ENCODE results near the gene RAB24.

The RAB24 gene

GRCh38 chr5:177333420-177334154 is 30.1 kb upstream of the RAB24 start:
- ATAC-seq: no peak
- TF ChIP-seq GLIS3 (CRISPR knock-in tag; IDR thresholded peaks at IDR 0.05): no peak
- no peak for TF ChIP-seq ZFP30 (CRISPR knock-in tag; IDR thresholded peaks at IDR 0.05)
- no peak for TF ChIP-seq PATZ1 (CRISPR knock-in tag; IDR thresholded peaks at IDR 0.05; ENCODE audit: borderline replicate concordance)
- no peak for TF ChIP-seq ISL1 (CRISPR knock-in tag; IDR thresholded peaks at IDR 0.05)

DNA sequence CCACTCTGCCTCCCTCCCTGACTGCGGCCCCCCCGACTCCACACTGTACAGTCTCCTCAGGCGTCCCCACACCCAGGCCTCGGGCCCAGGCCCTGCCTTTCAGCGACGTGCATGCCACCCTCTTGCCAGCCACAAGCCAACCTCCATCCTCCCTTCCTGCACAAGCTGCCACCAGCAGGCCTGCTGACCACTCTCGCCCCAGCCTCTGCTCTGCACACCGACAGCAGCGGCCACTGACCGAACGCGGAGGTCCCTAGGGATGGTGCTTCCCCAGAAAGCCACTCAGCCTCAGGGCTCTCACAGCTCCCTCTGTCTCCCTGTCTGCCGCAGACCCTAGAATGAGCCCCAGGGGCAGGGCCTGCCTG is 29.4 kb upstream of the RAB24 start:
- TF ChIP-seq ZFP30 (CRISPR knock-in tag; IDR thresholded peaks at IDR 0.05) (no peak), ISL1 (CRISPR knock-in tag; IDR thresholded peaks at IDR 0.05) (no peak), ZNF70 (CRISPR knock-in tag; IDR thresholded peaks at IDR 0.05) (no peak)

GRCh38 chr5:177332031-177332895 is 28.7 kb upstream of the RAB24 start:
- no peak for ATAC-seq
- TF ChIP-seq ARNTL (CRISPR knock-in tag; IDR thresholded peaks at IDR 0.05; ENCODE audit: borderline replicate concordance, low read depth): no peak
- TF ChIP-seq, protein P1, sequence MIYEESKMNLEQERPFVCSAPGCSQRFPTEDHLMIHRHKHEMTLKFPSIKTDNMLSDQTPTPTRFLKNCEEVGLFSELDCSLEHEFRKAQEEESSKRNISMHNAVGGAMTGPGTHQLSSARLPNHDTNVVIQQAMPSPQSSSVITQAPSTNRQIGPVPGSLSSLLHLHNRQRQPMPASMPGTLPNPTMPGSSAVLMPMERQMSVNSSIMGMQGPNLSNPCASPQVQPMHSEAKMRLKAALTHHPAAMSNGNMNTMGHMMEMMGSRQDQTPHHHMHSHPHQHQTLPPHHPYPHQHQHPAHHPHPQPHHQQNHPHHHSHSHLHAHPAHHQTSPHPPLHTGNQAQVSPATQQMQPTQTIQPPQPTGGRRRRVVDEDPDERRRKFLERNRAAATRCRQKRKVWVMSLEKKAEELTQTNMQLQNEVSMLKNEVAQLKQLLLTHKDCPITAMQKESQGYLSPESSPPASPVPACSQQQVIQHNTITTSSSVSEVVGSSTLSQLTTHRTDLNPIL (CRISPR knock-in tag; IDR thresholded peaks at IDR 0.05; ENCODE audit: low read depth): no peak

More for the DNA sequence above, 29.4 kb upstream of the RAB24 start:
- ATAC-seq: no peak

- TF ChIP-seq, protein P1 (CRISPR knock-in tag; IDR thresholded peaks at IDR 0.05; ENCODE audit: low read depth): no peak
- no peak for TF ChIP-seq PATZ1 (CRISPR knock-in tag; IDR thresholded peaks at IDR 0.05; ENCODE audit: borderline replicate concordance)
- no peak for TF ChIP-seq ARNTL (CRISPR knock-in tag; IDR thresholded peaks at IDR 0.05; ENCODE audit: borderline replicate concordance, low read depth)
- TF ChIP-seq BACH2 (CRISPR knock-in tag; IDR thresholded peaks at IDR 0.05; ENCODE audit: borderline replicate concordance): no peak
- no peak for TF ChIP-seq ZC3H10 (CRISPR knock-in tag; IDR thresholded peaks at IDR 0.05)
- TF ChIP-seq GLIS3 (CRISPR knock-in tag; IDR thresholded peaks at IDR 0.05): no peak
- no peak for TF ChIP-seq ZNF8 (CRISPR knock-in tag; IDR thresholded peaks at IDR 0.05)
- TF ChIP-seq TCF4 (CRISPR knock-in tag; IDR thresholded peaks at IDR 0.05; ENCODE audit: borderline replicate concordance): no peak
- ATAC-seq: no peak
Measured at GRCh38 chr5:177330991-177331842, 27.7 kb upstream of the RAB24 start.

GRCh38 chr5:177329883-177330282 is 26.4 kb upstream of the RAB24 start:
- no peak for TF ChIP-seq ESRRG (CRISPR knock-in tag; IDR thresholded peaks at IDR 0.05)
- no peak for TF ChIP-seq ZC3H10 (CRISPR knock-in tag; IDR thresholded peaks at IDR 0.05)
- no peak for ATAC-seq

GRCh38 chr5:177328545-177329231 is 25.2 kb upstream of the RAB24 start:
- TF ChIP-seq GLIS3 (CRISPR knock-in tag; IDR thresholded peaks at IDR 0.05) (no peak), TCF4 (CRISPR knock-in tag; IDR thresholded peaks at IDR 0.05; ENCODE audit: borderline replicate concordance) (no peak), PATZ1 (CRISPR knock-in tag; IDR thresholded peaks at IDR 0.05; ENCODE audit: borderline replicate concordance) (no peak), ZNF8 (CRISPR knock-in tag; IDR thresholded peaks at IDR 0.05) (no peak), ARNTL (CRISPR knock-in tag; IDR thresholded peaks at IDR 0.05; ENCODE audit: borderline replicate concordance, low read depth) (no peak), CSDC2 (CRISPR knock-in tag; IDR thresholded peaks at IDR 0.05) (no peak), ZNF70 (CRISPR knock-in tag; IDR thresholded peaks at IDR 0.05) (no peak), OSR1 (CRISPR knock-in tag; IDR thresholded peaks at IDR 0.05) (no peak), ISL1 (CRISPR knock-in tag; IDR thresholded peaks at IDR 0.05) (no peak)
- TF ChIP-seq, protein P1 (CRISPR knock-in tag; IDR thresholded peaks at IDR 0.05; ENCODE audit: low read depth): no peak
- no peak for ATAC-seq

Data from SK-N-SH treated with all-trans-retinoic acid at 6 μM for 48 hours (cell line).